GM19468 (cell line): Measurements from ENCODE around the gene ADAMTS19.

Experiments
- ATAC-seq: cut with Tn5 transposase; IDR thresholded peaks from one replicate; pipeline ENCODE4 v1.9.1; 2021; ENCODE audit warnings: mild to moderate bottlenecking, moderate library complexity, moderate number of reproducible peaks; ENCODE audit not compliant: unreplicated experiment; ENCODE audit errors: extremely low read depth

The ADAMTS19 gene

DNA sequence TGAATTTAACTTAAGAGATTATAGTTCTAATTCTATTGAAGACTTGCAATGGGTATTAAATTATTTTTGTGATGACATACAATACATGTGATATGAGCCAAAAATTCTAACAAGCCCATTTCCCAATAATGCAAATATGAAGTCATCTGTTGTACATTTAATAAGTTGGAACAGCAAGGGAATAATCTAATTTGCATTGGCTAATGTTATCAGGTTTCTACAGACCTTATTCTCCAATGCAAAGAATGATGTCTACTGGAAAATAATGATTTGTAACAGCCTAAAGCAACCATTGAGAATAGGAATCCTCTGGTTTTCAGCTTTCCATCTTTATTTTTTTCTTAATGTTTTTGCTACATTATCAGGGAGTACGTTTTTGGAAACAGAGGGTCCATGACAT, 198.7 kb downstream of the ADAMTS19 start:
- no peak for ATAC-seq

DNA sequence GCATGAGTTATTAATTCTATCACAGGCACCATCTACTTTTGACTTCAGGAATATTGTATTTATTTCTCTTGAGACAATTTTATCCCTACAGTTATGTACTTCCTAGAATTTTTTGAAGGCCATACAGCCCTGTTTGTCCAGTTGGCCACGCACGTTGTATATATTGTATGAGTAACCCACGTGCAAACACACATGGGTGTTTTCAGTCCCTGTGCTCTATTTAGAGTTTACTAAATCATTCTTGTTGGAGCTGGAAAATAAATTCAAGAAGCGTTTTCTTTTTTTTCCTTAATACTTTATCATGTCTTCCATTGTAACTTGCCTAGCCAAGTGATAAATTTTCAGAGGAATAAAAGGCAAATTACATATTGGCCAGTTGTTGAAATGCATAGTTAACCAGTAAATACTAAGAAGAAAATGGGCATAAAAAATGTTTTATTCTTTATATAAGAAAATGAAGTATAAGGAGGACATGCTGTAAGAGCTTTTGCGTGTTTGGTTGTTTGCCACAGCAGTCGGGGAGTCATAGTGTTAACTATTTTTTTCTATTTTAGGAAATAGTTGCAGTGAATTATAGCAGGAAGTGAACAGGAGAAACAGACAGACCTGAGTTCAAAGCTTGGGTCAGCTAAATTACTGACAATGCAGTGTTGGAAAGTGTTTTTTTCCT, 201.4 kb downstream of the ADAMTS19 start:
- ATAC-seq = no peak

DNA sequence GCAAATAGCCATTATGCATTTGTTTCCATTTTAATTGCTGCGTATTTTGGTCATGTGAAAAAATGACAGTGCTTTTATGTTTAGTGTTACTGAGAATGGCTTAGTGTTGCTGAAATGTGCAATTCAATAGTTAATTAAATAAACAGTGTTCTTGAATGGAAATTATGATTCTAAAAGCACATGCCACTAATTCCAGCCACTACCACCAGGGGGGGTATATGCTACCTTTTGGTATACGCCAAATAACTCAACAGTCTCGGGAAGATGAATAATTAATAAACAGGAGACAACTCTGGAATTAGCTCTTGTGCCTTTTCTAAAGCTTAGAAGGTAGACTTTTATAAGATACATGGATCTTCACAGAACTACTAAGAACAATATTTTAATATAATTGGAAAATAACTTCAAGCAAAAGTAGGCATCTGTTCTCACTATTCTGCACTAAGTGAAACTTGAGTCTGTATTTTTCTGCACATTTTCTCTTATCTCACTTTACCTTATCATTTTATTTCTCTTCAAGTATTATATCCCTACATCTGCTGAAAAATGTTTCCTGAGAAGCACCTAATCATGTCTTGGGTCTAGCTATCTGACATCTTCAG, 204.3 kb downstream of the ADAMTS19 start:
- no peak for ATAC-seq

DNA sequence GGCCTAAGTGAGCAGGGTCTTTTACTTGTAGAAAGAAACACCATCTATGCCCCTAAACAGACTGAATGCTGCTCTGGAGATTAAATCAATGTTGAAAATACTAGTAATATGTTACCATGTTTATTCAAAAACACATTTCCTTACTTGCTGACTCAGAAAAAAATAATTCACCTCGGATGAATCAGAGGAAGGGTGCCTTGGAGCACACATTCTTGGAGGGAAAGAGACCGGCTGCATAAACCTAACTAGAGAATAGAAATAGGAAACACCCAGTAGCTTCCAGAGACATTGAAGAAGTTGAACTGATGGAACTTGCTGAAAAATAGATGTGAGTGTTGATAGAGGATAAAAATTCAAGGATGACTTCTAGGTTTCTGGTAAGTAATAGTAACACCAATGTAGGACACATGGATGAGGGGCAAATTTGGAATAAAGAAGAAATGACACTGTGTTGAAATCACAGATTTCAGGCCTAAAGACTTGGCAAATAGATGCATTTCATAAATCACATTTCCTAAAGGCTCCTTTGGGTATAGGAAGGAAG, 210.9 kb downstream of the ADAMTS19 start:
- no peak for ATAC-seq

- ATAC-seq = no peak
Measured at GRCh38 chr5:129672006-129672405, 211.9 kb downstream of the ADAMTS19 start.

- no peak for ATAC-seq
Measured at GRCh38 chr5:129679671-129680070, 219.6 kb downstream of the ADAMTS19 start.

GRCh38 chr5:129687941-129688340, 227.8 kb downstream of the ADAMTS19 start:
- no peak for ATAC-seq

- ATAC-seq = no peak
Measured at GRCh38 chr5:129689045-129689444, 228.9 kb downstream of the ADAMTS19 start.

DNA sequence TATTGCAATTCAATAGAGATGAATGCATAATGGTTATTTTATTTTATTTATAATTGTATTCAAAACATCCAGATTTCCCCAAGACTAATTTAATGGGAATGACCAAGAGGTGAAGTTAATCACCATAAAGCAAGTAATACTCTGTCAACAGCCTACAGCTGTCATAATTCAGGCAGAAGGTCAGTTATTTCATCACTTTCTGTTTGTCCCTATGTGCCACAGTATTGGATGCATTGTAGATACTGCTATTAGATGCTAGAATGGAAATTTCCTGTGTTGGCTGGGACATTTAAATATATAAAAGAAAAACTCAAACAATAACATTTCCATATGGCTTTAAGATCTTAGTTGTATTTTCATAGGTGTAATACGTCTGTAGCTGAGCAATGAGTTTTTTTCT, 231.1 kb downstream of the ADAMTS19 start:
- ATAC-seq = no peak

DNA sequence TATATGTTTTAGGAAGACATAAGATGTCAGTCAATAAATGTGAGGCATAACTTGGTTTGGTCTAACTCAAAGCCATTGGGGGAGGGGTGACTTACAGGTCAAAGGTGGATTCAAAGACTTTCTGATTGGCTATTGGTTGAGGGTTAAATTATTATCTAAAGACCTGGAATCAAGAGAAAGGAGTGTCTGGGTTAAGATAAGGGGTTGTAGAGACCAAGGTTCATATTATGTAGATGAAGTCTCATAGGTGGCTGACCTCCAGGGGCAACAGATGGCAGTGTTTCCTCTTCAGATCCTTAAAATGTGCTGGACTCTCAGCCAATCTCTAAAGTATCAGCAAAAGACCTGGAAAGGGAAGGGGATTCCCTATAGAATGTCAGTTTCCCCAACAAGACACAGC, 236.5 kb downstream of the ADAMTS19 start:
- no peak for ATAC-seq

GRCh38 chr5:129698661-129699060, 238.6 kb downstream of the ADAMTS19 start:
- no peak for ATAC-seq

GRCh38 chr5:129716235-129716634, 256.1 kb downstream of the ADAMTS19 start:
- no peak for ATAC-seq

DNA sequence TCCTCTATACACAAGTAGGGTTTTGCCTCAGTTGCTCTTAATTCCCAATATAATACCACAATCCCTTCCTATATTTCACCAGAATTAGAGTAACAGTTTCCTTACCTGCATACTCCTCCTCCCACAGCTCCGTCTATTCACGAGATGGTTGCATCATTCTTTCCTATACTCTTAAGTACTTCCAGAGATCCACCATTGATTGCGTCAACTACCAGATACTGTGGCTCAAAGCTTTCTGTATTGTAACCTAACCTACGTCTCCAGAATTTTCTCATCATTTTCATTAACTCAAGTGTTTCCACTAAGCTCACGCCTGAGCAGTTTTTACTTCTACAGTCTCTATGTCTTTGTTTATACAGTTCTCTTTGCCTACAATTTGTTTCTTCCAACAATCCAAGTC, 256.6 kb downstream of the ADAMTS19 start:
- ATAC-seq = no peak

DNA sequence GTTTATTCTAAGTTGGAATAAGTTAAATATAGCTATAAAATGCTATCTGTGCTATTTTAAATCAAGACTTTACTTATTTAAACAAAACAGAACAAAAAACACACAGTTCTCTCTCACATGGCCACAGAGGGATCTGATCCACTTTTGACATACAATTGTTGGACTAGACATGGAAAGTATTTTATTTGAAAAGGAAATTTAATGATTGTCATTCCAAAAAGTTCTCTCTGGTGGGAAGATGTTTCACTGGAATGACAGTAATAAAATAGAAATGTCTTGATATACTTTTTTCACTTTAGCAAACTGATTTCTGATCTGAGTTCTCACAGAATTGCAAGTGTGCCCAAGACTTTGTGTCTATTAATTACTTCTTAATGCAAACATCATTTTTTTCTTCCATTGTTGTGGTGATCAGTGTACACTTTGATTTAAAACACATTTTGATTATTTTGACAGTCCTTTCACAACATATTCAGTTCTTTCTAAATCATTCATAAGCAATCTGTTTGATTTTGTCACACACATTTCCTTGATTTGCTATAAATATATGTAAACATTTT, 257.7 kb downstream of the ADAMTS19 start:
- ATAC-seq = no peak

- ATAC-seq = no peak
Measured at GRCh38 chr5:129718471-129719090, 258.5 kb downstream of the ADAMTS19 start.

GRCh38 chr5:129724222-129724621, 264.1 kb downstream of the ADAMTS19 start:
- ATAC-seq = no peak

DNA sequence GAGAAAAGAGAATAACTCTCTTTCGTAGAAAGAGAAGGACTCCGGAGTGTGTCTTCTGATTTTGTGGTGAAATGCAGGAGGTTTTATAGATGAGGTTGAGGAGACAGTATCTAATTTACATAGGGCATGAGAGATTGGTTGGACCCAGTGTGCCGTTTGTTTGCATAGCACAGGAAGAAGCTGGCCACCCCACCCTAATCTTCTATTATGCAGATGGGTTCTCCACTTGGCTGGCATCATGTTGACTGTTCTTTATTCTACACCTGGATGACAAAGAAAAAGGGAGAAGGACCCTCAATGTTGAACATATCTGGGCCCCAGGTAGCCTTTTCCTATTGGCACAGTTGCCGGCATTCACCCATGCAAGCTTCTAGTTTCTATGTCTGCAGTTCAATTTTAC, 264.5 kb downstream of the ADAMTS19 start:
- ATAC-seq = no peak

GRCh38 chr5:129739773-129740172, 279.7 kb downstream of the ADAMTS19 start:
- no peak for ATAC-seq

- ATAC-seq = no peak
Measured at GRCh38 chr5:129743541-129744187, 283.6 kb downstream of the ADAMTS19 start.

DNA sequence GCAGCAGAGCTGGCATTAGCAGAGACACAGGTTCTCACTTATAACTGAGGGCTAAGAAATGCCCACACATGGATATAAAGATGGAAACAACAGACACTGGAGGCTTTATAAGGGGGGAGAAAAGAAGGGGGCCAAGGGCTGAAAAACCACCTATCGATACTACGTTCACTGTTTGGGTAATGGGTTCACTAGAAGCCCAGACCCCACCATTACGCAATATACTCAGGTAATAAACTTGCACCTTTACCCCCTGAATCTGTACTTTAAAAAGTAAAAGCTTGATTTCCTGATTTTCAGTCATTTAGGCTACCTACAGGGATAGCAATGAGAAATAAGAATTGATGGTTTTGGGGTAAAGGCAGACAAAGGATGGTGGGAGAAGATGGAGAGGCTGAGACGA, 285.9 kb downstream of the ADAMTS19 start:
- ATAC-seq = no peak

- ATAC-seq = no peak
Measured at GRCh38 chr5:129746876-129747275, 286.8 kb downstream of the ADAMTS19 start.
